ENCODE results near the gene IGFL2.
"Not testable (repeated sequence)": the region's sequence is repeated elsewhere in the genome, so short reads cannot be mapped to it uniquely, and the experiment has no call there.

The IGFL2 gene

DNA sequence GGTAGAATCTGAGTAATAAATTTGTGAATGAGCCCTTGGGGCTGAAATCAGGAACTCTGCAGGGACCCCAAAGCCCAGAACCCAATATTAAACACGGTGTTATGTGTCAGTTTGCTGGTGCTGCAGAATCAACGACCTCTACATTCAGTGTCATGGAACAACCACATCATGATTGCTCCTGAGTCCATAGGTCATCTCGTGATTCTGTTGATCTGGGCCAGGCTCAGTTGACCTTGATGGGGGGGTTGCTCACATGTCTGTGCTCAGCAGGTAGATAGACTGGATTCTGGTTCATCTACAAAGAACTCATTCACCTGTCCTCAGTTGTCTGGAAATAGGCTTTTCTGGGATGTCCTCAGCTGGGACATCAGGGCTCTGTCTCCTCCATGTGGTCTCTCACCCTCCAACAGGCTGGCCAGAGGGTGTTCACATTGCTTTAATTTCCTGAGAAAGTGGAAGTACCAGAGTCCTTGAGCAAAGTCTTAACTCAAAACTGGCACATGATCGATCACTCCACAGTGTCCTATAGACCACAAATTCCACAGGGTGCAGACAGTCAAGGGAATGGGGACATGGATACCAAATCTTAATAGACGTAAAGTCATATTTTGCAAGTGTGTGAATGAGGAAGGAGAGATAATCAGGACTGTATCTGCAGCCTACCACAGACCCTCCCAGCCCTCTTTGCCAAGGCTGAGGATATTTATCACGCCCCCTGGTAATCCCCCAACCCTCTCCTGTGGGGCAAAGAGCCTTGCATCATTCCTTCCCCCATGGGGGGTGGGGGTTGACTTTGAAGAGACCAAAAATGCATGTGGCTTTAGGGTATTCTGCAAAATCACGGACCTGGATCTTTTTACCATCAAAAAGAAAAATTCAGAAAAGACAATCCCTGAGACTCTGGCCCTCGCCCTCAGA, 42.2 kb downstream of the IGFL2 start:
- no peak for DNase-seq (ENCODE audit: low read depth in 2 of 2)

DNA sequence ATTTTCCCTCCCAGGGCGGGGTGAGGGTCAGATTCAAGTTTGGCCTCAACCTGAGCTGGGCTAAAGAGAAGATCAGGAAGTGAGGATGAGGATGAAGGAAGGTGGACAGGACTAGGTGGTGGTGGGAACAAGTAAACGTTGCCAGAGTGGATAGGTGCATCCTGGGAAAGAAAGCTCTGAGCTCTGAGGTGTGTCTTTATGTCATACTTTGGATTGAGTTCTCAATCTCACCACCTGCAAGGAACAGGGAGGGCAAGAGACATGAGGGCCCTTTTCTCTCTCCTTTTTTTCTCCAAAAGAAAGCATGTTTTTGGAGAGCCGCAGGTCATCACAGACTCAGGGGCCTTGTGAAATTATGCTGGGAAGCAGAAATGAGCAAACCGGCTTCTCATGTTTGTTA, 43.3 kb downstream of the IGFL2 start:
- DNase-seq (ENCODE audit: low read depth in 2 of 2), result no peak

DNA sequence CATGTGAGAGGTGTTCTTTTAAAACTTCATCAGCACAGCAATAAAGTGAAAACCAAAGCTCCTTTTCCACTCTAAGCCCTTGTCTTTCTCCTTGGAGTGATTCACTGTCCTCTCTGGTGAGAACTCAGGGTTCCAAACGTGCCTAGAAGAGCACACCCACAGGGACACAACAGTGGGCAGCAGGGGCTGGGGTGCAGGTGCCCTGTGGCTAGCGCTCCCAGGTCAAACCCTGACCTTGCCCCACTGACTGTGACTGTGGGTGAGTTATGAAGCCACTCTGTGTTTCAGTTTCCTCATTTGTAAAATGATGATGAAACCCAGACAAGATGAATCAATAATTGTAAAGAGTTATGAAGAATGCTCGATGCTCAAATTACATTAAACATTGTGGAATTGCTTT, 43.9 kb downstream of the IGFL2 start:
- no peak for DNase-seq (ENCODE audit: low read depth in 2 of 2)

DNA sequence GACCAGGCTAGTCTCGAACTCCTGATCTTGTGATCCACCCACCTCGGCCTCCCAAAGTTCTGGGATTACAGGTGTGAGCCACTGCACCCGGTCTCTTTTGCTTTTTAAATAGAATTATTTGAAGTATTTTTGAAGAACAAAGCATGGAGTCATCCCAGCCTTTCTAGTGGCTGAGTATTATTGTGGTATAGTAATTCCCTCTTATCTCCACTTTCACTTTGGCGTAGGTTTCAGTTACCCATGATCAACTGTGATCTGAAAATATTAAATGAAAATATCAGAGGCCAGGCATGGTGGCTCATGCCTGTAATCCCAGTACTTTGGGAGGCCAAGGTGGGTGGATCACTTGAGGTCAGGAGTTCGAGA, 44.6 kb downstream of the IGFL2 start:
- not testable (repeated sequence) for DNase-seq (ENCODE audit: low read depth in 2 of 2)

DNA sequence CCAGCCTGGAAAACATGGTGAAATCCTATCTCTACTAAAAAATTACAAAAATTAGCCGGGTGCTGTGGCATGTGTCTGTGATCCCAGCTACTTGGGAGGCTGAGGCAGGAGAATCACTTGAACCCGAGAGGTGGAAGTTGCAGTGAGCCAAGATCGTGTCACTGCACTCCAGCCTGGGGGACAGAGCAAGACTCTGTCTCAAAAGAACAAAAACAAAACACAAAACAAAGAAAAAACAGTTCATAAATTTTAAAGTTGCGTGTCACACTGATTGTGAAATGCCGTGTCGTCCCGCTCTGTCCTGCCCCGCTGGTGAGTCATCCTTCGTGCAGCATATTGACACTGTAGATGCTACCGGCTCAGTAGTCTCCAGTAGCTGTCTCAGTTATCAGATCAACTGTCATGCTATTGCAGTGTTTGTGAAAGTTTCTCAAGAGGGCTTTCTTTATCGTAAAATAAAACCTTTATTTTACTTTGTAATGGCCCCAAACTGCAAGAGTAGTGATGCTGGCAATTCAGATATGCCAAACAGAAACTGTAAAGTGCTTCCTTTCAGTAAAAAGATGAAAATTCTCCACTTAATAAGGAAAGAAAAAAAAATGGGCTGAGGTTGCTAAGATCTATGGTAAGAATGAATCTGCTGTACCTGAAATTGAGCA, 45.1 kb downstream of the IGFL2 start:
- no peak for DNase-seq (ENCODE audit: low read depth in 2 of 2)

DNA sequence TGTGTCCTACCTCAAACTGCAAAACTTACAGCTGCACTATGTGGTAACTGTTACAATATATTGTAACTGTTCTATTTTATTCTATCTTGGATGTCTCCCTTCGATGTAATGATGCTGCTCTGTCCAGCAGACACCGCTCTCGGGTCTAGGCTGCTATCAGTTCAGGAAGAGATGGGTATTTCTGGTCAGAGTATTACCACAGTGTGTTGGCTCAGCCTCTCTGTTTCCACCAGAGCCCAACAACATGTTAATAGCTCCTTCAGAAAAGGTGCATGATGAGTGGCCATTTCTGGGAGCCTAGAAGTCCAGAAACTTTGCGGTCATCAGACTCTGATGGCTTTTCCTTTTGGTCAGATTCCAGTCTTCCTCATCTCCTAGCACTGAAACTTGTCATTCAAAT, 45.6 kb downstream of the IGFL2 start:
- no peak for DNase-seq (ENCODE audit: low read depth in 2 of 2)

DNA sequence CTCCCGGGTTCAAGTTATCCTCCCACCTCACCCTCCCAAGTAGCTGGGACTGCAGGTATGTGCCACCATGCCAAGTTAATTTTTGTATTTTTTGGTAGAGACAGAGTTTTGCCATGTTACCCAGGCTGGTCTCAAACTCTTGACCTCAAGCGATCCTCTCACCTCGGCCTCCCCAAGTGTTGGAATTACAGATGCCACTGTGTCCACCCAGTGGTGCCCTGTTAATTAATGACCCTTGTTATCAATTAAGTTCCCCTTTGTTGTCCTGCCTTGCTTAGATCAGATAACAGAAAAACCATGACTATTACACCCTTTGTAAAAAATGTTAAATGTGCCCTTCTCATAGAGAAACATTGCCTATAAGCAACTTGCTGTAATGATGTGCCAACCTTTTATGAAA, 47.1 kb downstream of the IGFL2 start:
- DNase-seq (ENCODE audit: low read depth in 2 of 2), result no peak

DNA sequence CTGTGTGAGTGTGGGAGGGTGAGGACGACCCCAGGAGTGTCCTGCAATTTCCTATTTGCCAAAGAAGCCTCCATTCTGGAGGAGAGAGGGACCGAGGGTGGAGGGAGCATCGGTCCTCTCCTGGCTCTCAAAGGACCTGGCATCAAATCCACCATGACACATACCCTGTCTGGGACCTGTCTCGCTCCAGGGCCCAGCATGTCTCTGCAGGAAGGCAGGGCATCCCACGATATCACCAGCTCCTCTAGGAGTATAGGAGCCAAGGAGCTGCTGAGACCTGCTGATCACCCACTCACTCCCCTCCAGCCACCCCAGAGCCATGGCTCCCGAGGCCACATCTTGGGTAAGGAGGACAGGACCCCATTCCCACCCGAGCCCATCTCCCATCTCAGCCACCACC, 47.9 kb downstream of the IGFL2 start:
- DNase-seq (ENCODE audit: low read depth in 2 of 2), result not testable (repeated sequence)

DNA sequence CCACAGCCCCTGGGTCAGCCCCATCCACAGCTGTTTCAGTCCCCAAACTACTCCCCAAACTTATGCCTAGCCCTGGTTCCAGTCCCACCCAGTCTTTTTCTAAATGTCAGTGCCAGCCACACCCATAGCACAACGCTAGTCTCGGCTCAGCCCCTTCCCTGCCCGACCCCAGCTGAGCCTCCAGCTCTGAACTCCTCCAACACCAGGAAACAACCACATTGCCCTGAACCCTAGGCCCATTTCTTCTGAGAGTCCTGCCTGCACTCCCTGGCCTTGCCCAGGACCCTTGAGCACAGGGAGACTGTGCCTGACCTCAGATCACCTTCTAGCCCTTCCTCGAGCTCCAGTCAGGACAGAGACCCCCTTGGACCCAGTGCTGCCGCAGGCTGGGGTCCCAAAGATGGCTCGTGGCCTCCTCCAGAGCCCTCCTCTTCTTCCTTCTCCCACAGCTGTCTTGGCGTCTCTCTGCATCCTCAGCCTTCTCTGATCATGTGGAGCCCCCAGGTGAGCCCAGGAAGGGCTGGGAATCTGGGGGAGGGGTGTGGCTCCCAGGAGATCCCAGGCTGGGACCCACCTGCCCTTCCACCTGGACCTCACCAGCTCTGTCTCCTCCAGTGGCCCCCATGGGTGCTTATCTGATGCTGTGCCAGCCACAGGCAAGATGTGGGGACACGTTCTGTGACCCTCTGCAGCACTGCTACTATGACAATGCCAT, 48.5 kb downstream of the IGFL2 start:
- no peak for DNase-seq (ENCODE audit: low read depth in 2 of 2)

DNA sequence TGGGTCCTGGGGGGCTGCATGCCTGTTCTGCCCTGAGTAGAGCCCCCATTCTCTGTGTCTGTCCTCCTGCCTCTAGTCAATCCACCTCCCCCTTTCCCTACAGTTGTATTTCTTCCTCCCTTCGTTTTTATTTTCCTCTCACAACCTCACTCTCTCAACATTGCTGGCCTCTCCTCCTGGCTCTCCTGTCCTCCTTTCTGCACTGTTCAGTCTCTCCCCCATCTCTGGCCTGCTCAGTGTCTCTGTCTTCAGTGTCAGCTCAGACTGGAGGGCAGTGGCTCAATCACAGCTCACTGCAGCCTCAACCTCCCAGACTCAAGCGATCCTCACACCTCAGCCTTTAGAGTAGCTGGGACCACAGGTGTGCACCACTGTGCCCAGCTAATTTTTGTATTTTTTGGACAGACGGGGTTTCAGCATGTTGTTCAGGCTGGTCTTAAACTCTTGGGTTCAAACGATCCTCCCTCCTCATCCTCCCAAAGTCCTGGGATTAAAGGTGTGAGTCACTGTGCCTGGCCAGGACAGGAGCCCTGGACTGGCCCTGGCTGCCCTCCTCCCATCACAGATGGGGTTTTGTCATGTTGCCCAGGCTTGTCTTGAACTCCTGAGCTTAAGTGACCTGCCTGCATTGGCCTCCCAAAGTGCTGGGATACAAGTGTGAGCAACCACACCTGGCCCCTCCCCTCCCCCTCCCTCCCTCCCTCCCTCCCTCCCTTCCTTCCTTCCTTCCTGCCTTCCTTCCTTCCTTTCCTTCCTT, 49.5 kb downstream of the IGFL2 start:
- no peak for DNase-seq (ENCODE audit: low read depth in 2 of 2)

DNA sequence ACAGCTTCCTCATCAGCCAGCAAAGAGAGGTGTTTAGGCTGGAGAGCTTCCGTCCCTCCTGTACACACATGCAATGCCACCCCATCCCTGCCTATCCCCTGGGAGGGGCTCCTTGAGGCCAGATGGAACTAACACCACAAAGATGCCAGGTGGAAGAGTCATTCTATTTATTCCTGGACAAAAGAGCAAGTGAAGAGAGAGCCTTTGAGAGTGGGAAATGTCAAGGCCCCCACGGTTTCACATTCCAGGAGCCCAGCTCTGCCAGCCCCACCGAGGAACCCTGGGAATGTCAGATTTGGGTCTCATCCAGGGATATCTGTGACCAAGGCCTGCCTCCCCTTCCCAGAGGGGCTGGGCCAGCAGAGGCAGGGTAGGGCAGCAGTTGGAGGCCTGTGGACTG, 50.7 kb downstream of the IGFL2 start:
- DNase-seq (ENCODE audit: low read depth in 2 of 2), result no peak

DNA sequence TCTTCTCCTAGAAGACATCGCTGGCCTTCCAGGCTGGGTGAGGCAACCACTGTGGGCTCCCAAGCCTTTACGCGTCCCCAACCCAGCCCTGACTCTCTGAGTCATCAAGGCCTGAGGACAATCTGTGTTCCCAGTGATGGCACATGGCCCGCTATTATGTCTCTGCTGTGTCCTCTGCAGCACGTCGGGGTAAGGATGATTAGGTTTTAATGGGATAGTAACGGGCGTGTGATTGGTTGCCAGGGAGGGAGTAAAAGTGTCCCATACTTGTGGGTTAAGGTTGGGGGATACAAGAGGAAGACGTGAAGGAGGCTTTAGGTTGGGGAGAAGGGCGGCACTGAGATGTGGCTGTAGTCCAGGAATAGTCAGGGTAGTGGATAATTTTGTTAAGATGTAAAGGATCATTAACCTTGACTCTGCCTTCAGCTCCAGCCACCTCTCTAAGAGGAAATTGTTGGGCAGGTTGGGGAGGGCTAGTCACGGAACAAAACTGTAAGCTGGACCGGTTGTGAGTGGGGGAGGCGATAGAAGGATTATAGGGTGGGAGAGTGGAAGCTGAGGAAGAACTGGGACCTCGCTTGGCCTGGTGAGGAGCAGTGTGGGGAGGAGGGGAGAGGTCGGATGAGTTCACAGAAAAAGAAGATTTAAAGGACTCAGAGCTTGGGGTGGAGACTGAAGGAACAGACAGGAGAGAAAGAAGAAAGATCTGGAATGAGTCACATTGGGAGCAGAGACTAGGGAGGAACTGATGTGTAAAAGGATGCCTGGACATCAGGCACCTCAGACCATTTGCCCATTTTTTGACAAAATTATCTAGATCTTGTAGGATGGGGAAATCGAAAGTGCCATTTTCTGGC, 53.6 kb downstream of the IGFL2 start:
- DNase-seq (ENCODE audit: low read depth in 2 of 2), result no peak

DNA sequence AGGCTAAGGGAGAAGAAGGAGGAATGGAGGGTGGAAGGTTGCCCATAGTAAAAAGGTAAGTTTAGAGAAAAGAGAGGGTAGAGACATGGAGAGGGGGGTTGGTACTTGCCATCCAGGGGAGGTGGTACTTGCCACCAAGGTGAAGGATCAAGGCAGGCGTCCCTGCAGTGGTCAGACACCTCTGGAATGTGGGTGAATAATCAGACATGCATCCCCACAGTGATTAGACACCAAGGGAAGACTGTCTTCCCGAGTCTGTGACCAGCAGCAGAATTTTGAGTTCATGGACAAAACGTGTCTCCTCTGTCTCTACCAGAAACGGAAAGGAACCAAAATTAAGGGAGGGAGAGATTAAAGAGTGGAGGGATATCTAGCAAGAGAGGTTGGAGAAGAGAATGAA, 54.4 kb downstream of the IGFL2 start:
- DNase-seq (ENCODE audit: low read depth in 2 of 2), result no peak

DNA sequence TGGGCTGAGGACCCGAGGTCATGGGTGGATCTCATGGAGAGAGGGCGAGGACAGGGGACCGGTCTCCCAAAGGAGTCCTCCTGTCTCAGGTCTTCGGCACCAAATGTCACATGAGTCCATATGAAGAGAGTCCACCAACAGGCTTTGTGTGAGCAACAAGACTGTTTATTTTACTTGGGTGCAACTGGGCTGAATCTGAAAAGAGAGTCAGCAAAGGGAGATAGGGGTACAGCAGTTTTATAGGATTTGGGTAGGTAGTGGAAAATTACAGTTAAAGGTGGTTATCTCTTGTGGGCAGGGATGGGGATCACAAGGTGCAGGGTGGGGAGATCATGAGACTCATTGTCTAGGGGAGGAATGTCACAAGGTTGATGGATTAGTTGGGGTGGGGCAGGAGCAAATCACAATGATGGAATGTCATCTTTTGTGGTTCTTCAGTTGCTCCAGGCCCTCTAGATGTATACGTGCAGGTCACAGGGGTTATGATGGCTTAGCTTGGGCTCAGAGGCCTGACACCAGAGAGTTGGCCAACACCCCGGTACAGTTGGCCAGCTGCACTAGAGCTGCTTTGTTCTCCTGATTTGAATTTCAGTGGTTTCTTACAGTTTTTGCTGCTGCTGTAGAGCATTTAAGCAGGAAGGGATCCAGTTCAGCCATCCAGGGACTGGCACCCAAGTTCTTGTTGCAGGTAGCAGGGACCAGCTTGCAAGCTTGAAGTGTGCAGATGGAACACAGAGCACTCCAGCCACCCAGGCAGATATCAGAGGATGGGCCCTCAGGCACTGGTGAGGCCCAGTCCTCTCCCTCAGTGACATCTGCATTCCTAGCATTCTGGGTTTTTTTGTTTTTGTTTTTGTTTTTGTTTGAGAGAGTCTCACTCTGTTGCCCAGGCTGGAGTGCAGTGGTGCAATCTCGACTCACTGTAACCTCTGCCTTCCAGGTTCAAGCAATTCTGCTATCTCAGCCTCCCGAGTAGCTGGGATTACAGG, 55.1 kb downstream of the IGFL2 start:
- DNase-seq (ENCODE audit: low read depth in 2 of 2), result no peak

DNA sequence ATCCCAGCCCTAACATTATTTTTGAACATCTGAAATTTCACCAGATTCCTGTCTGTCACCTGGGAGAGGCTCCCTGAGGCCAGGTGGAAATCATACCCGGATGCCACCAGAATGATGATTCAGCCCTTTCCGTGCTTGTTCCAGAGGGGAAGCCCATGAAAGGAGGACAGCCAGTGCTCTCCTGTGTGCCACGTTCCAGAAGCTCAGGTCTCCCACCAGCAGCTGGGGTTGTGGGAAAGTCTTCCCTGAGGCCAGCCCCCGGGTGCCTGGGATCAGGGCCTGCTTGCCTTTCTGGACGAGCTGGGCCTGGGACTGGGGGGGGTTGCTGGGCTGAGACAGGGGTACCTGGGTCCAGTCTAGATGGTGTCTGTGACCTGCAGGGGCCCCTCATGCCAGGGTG, 56.0 kb downstream of the IGFL2 start:
- DNase-seq (ENCODE audit: low read depth in 2 of 2), result no peak

DNA sequence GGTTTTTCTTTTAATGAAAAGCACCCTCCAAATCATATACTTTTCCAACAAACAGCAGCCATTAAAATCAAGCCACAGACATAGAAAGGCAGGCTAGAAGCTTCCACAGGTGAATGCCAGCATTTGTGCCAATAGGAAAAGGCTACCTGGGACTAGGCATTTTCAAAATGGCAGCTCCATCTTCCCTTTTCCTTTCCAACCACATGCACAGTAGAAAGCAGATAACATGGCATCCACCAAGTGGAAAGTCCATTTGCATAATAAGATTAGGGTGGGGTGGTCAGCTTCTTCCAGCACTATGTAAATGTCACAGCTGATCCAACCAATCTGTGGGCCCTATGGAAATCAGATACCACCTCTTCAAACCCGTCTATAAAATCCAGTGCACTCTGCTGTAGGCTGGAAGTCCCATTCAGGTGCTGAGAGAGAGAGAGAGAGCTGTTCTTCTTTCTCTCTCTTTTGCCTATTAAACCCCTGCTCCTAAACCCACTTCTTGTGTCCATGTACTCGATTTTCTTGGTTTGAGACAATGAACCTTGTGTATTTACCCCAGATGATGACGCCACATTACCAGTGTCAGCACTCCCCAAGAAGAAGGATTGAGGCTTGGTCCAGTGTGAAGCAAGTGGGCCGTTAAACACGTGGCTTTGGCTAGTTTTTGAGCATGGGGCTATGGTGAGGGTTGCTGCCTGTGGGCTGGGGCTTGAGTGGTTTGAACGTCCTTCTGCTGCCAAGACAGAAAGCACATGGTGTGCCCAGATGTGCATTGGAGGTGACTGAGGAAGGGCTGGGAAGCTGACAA, 57.3 kb downstream of the IGFL2 start:
- DNase-seq (ENCODE audit: low read depth in 2 of 2), result no peak

DNA sequence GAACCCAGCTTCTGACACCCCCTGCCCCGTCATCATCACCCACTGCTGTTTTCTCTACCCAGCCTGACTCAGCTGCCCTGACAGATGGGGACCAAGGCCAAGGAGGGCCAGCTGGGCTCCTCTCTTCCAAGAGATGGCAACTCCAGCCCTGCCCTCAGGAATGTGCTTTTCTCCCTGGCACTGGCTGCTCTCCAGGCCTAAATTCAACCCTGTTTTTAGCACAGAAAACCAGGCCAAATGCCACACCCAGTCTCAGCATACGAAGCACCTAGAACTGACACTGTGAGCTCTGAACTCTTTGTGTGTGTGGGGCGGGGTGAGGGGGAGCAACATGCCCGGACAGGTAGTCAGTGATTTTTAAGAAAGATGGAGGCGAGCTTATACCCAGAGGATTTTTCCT, 58.1 kb downstream of the IGFL2 start:
- no peak for DNase-seq (ENCODE audit: low read depth in 2 of 2)

DNA sequence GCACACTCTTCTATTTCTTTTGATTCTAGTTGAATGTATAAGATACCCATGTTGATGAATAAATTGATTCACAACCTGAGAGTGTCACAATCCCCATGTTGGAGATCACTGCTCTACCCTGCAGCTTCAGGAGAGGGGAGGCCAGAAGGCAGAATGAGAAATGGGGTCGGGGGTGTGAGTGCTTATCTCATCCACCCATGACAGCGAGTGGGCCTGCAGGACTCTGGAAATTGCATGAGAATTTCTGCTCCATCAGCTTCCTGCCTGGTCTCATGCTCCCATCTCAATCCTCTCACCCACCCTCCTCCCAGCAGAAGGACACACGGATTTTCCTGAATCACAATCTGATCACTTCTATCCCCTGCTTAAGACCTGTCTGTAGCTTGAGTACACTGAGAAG, 58.6 kb downstream of the IGFL2 start:
- DNase-seq (ENCODE audit: low read depth in 2 of 2), result no peak

DNA sequence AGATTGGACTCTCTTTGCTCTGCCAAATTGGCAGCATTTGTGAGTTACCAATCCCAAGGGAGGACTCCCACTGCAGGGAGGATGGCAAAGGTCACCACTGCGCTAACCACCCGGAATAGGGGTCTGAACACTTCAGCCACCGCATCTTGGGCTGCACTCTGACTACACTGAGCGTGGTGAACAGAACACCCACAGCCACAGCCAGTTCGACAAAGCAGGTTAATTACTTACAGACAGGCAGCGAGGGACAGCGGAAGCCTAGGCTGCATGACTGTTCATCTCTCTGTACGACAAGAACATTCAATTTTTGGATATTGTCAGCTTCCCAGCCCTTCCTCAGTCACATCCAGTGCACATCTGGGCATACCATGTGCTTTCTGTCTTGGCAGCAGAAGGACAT, 59.8 kb downstream of the IGFL2 start:
- not testable (repeated sequence) for DNase-seq (ENCODE audit: low read depth in 2 of 2)

Data from activated CD4-positive, alpha-beta T cell treated with anti-CD3 and anti-CD28 coated beads for 24 hours (primary cell).